Activated naive CD4-positive, alpha-beta T cell treated with anti-CD3 and anti-CD28 coated beads, Interleukin-2, amount 50 U/mL, for 72 hours (primary cell): Measurements from ENCODE around the gene SPDYA. TPM values are rescaled to one million over a fixed set of nuclear protein-coding genes. Genes with fewer than 3 reads are reported as not detected.

Source experiments
- ATAC-seq, 2 donors: fragments of 150-1000 bp; cut with Tn5 transposase; 2 replicates each; pipeline ENCODE4 v1.10.0; 2021; ENCODE audit warnings: mild to moderate bottlenecking in 2 of 2, moderate library complexity in 2 of 2
- DNase-seq, 2 donors: peaks; one replicate each; pipeline ENCODE4 v3.0.0; 2021 to 2022; ENCODE audit warnings: low spot score in 2 of 2
- H3K27ac Mint-ChIP-seq, 2 donors: one replicate each; pipeline ENCODE4 v1.8.0; 2022; ENCODE audit warnings: mild to moderate bottlenecking in 2 of 2, mixed read lengths in 2 of 2
- H3K36me3 Mint-ChIP-seq, 2 donors: one replicate each; pipeline ENCODE4 v1.8.0; 2022; ENCODE audit warnings: mixed read lengths in 2 of 2
- H3K9me3 Mint-ChIP-seq, 2 donors: one replicate each; pipeline ENCODE4 v1.8.0; 2022; ENCODE audit warnings: mixed read lengths in 2 of 2
- total RNA-seq, 2 donors: library from RNA; stranded (reverse); gene quantifications; one replicate each; pipeline ENCODE4 v1.2.3, GENCODE V29; 2022

SPDYA gene
- total RNA-seq, 2 donors from 2014 or later: 1.8 to 2.0 TPM

- DNase-seq (no peak), ATAC-seq (no peak)
- peaks cover 0 to 11% of the 10 kb centered on the region in 2 donors for H3K36me3 Mint-ChIP-seq
- H3K27ac Mint-ChIP-seq: peak overlapping the region in 1 of 2 donors; percentile 79
- no peaks in the 10 kb centered on the region for H3K9me3 Mint-ChIP-seq
Measured at GRCh38 chr2:28809927-28810326, 707 bp upstream of the SPDYA start.

GRCh38 chr2:28818053-28818452 is 7.4 kb downstream of the SPDYA start:
- Mint-ChIP-seq H3K36me3 (no peaks in the 10 kb centered on the region), H3K27ac (no peak overlapping the region)
- ATAC-seq: peak in 1 of 2 donors; percentile 68

GRCh38 chr2:28821295-28821958 is 10.8 kb downstream of the SPDYA start:
- DNase-seq (peak in 1 of 2 donors; percentile 70), ATAC-seq (peak; percentile 74 to 78)
- Mint-ChIP-seq H3K36me3 (no peaks in the 10 kb centered on the region), H3K9me3 (no peaks in the 10 kb centered on the region), H3K27ac (no peak overlapping the region)

More at GRCh38 chr2:28818053-28818452, 7.4 kb downstream of the SPDYA start:
- no peaks in the 10 kb centered on the region for H3K9me3 Mint-ChIP-seq
- DNase-seq: no peak

- ATAC-seq: no peak
- DNase-seq: no peak
- no peaks in the 10 kb centered on the region for H3K9me3 Mint-ChIP-seq
- H3K27ac Mint-ChIP-seq: no peak overlapping the region
- H3K36me3 Mint-ChIP-seq: no peaks in the 10 kb centered on the region
Measured at GRCh38 chr2:28822036-28822435, 11.4 kb downstream of the SPDYA start.

GRCh38 chr2:28824207-28824606 is 13.6 kb downstream of the SPDYA start:
- H3K36me3 Mint-ChIP-seq: no peaks in the 10 kb centered on the region
- H3K27ac Mint-ChIP-seq: no peak overlapping the region
- no peaks in the 10 kb centered on the region for H3K9me3 Mint-ChIP-seq
- ATAC-seq (no peak), DNase-seq (no peak)

GRCh38 chr2:28824870-28825269 is 14.2 kb downstream of the SPDYA start:
- no peaks in the 10 kb centered on the region for H3K9me3 Mint-ChIP-seq
- no peaks in the 10 kb centered on the region for H3K36me3 Mint-ChIP-seq
- ATAC-seq (no peak), DNase-seq (no peak)
- H3K27ac Mint-ChIP-seq: no peak overlapping the region

- ATAC-seq (no peak), DNase-seq (no peak)
- peak overlapping the region in 1 of 2 donors; percentile 60 for H3K27ac Mint-ChIP-seq
- no peaks in the 10 kb centered on the region for H3K9me3 Mint-ChIP-seq
- H3K36me3 Mint-ChIP-seq: no peaks in the 10 kb centered on the region
Measured at GRCh38 chr2:28828382-28828781, 17.7 kb downstream of the SPDYA start.

- Mint-ChIP-seq H3K27ac (no peak overlapping the region), H3K9me3 (no peaks in the 10 kb centered on the region), H3K36me3 (no peaks in the 10 kb centered on the region)
- ATAC-seq: no peak
- DNase-seq: no peak
Measured at GRCh38 chr2:28833740-28834470, 23.3 kb downstream of the SPDYA start.

- Mint-ChIP-seq H3K36me3 (no peaks in the 10 kb centered on the region), H3K27ac (no peak overlapping the region), H3K9me3 (no peaks in the 10 kb centered on the region)
- DNase-seq: no peak
- no peak for ATAC-seq
Measured at GRCh38 chr2:28835781-28836180, 25.1 kb downstream of the SPDYA start.

- DNase-seq (no peak), ATAC-seq (no peak)
- H3K36me3 Mint-ChIP-seq: no peaks in the 10 kb centered on the region
- H3K27ac Mint-ChIP-seq: no peak overlapping the region
- H3K9me3 Mint-ChIP-seq: no peaks in the 10 kb centered on the region
Measured at GRCh38 chr2:28838971-28839370, 28.3 kb downstream of the SPDYA start.

- Mint-ChIP-seq H3K9me3 (no peaks in the 10 kb centered on the region), H3K36me3 (no peaks in the 10 kb centered on the region), H3K27ac (no peak overlapping the region)
- DNase-seq: no peak
- ATAC-seq: no peak
Measured at GRCh38 chr2:28842042-28842441, 31.4 kb downstream of the SPDYA start.

GRCh38 chr2:28855193-28855592 is 44.6 kb downstream of the SPDYA start:
- ATAC-seq (no peak), DNase-seq (no peak)
- H3K9me3 Mint-ChIP-seq: no peaks in the 10 kb centered on the region
- peaks cover 2 to 5% of the 10 kb centered on the region in 2 donors for H3K36me3 Mint-ChIP-seq
- H3K27ac Mint-ChIP-seq: peak overlapping the region in 1 of 2 donors; percentile 22

GRCh38 chr2:28855977-28856376 is 45.3 kb downstream of the SPDYA start:
- Mint-ChIP-seq H3K9me3 (no peaks in the 10 kb centered on the region), H3K27ac (no peak overlapping the region), H3K36me3 (peaks cover 9 to 12% of the 10 kb centered on the region in 2 donors)
- DNase-seq (no peak), ATAC-seq (no peak)

- H3K27ac Mint-ChIP-seq: peak overlapping the region; percentile 62 to 68
- peaks cover 18% of the 10 kb centered on the region in 2 donors for H3K36me3 Mint-ChIP-seq
- H3K9me3 Mint-ChIP-seq: no peaks in the 10 kb centered on the region
- DNase-seq (no peak), ATAC-seq (no peak)
Measured at GRCh38 chr2:28868611-28869010, 58.0 kb downstream of the SPDYA start.

GRCh38 chr2:28869494-28870145 is 59.0 kb downstream of the SPDYA start:
- H3K36me3 Mint-ChIP-seq: peaks cover 18% of the 10 kb centered on the region in 2 donors
- H3K27ac Mint-ChIP-seq: peak overlapping the region; percentile 98 to 99
- peak; percentile 1 to 57 for ATAC-seq
- no peak for DNase-seq
- H3K9me3 Mint-ChIP-seq: no peaks in the 10 kb centered on the region

- peaks cover 18% of the 10 kb centered on the region in 2 donors for H3K36me3 Mint-ChIP-seq
- H3K27ac Mint-ChIP-seq: peak within 1 kb of the TSS; percentile 98 to 99
- DNase-seq (peak; percentile 95 to 97), ATAC-seq (peak; percentile 96 to 98)
- no peaks in the 10 kb centered on the region for H3K9me3 Mint-ChIP-seq
Measured at GRCh38 chr2:28870146-28870891, 59.7 kb downstream of the SPDYA start, which contains the start of gene TRMT61B. TRMT61B (minus strand) TSS chr2:28870309; CDS start chr2:28870277, 32 bp downstream.

- no peak for DNase-seq
- peaks cover 18% of the 10 kb centered on the region in 2 donors for H3K36me3 Mint-ChIP-seq
- ATAC-seq: no peak
- H3K9me3 Mint-ChIP-seq: no peaks in the 10 kb centered on the region
- H3K27ac Mint-ChIP-seq: no peak overlapping the region
Measured at GRCh38 chr2:28871620-28872019, 61.0 kb downstream of the SPDYA start.
